WTC11 (cell line): ENCODE measurements around the gene WAC.

ENCODE experiments used
- ARID4B ChIP-seq: sonication (generic); formaldehyde crosslinking; IDR thresholded peaks from 2 replicates; pipeline ENCODE4 v1.8.0; 2023; ENCODE audit warnings: missing genetic modification reagents, mild to moderate bottlenecking, borderline replicate concordance
- CTCF ChIP-seq: fragments of 200-600 bp; IDR thresholded peaks from 2 replicates; pipeline ENCODE4 v1.8.0; 2022; ENCODE audit warnings: antibody characterized with exemption
- ETV6 ChIP-seq: sonication (generic); formaldehyde crosslinking; IDR thresholded peaks from 2 replicates; pipeline ENCODE4 v1.8.1; 2022; ENCODE audit warnings: mild to moderate bottlenecking, missing genetic modification reagents
- FOXJ3 ChIP-seq: sonication (generic); formaldehyde crosslinking; IDR thresholded peaks from 2 replicates; pipeline ENCODE4 v1.9.0; 2021; ENCODE audit warnings: missing genetic modification reagents, mild to moderate bottlenecking, borderline replicate concordance
- NR2C2 ChIP-seq: sonication (generic); formaldehyde crosslinking; IDR thresholded peaks from 2 replicates; pipeline ENCODE4 v1.8.0; 2022; ENCODE audit warnings: mild to moderate bottlenecking, missing genetic modification reagents
- PREB ChIP-seq: sonication (generic); formaldehyde crosslinking; IDR thresholded peaks from 2 replicates; pipeline ENCODE4 v1.8.1; 2022; ENCODE audit warnings: mild to moderate bottlenecking, missing genetic modification reagents, moderate library complexity, borderline replicate concordance
- STAT6 ChIP-seq: sonication (generic); formaldehyde crosslinking; conservative IDR thresholded peaks from 2 replicates; pipeline ENCODE4 v1.8.1; 2023; ENCODE audit warnings: mild to moderate bottlenecking, low read depth, missing genetic modification reagents, moderate library complexity
- USF2 ChIP-seq: sonication (generic); formaldehyde crosslinking; IDR thresholded peaks from 2 replicates; pipeline ENCODE4 v1.8.1; 2023; ENCODE audit warnings: mild to moderate bottlenecking, missing genetic modification reagents, moderate library complexity
- ZNF121 ChIP-seq: sonication (generic); formaldehyde crosslinking; IDR thresholded peaks from 2 replicates; pipeline ENCODE4 v1.8.0; 2023; ENCODE audit warnings: missing genetic modification reagents
- ZNF317 ChIP-seq: sonication (generic); formaldehyde crosslinking; IDR thresholded peaks from 2 replicates; pipeline ENCODE4 v1.8.1; 2023; ENCODE audit warnings: low read depth, mild to moderate bottlenecking, moderate library complexity, missing genetic modification reagents, borderline replicate concordance

- TF ChIP-seq ZNF317 (CRISPR knock-in tag) (no peak), USF2 (CRISPR knock-in tag) (no peak), FOXJ3 (CRISPR knock-in tag) (no peak), CTCF (no peak), ARID4B (CRISPR knock-in tag) (no peak), STAT6 (no peak), PREB (no peak), ETV6 (CRISPR knock-in tag) (0 out of 2 replicates have a peak, but pooled peaks have one; percentile 38), ZNF121 (no peak), NR2C2 (no peak)
These were observed 135.7 kb downstream of the WAC start for GRCh38 chr10:28668363-28669226.
